ENCODE results near the gene PCDHA4. TPM values are rescaled to one million over a fixed set of nuclear protein-coding genes. Genes with fewer than 3 reads are reported as not detected.
A peak's percentile ranks its signal among the peaks of the same experiment; 100 is the strongest.
"Not testable (repeated sequence)": the region's sequence is repeated elsewhere in the genome, so short reads cannot be mapped to it uniquely, and the experiment has no call there.

The PCDHA4 gene
- total RNA-seq, 1 donor from 2014 or later, result 10.7 TPM

DNA sequence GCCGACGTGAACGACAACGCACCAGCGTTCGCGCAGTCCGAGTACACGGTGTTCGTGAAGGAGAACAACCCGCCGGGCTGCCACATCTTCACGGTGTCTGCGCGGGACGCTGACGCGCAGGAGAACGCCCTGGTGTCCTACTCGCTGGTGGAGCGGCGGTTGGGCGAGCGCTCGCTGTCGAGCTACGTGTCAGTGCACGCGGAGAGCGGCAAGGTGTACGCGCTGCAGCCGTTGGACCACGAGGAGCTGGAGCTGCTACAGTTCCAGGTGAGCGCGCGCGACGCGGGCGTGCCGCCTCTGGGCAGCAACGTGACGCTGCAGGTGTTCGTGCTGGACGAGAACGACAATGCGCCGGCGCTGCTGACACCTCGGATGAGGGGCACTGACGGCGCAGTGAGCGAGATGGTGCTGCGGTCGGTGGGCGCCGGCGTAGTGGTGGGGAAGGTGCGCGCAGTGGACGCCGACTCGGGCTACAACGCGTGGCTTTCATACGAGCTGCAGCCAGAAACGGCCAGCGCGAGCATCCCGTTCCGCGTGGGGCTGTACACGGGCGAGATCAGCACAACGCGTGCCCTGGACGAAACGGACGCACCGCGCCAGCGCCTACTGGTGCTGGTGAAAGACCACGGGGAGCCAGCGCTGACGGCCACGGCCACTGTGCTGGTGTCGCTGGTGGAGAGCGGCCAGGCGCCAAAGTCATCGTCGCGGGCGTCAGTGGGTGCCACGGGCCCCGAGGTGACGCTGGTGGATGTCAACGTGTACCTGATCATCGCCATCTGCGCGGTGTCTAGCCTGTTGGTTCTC, 43.2 kb downstream of the PCDHA4 start:
- DNase-seq (ENCODE audit: extremely low spot score, unreplicated experiment); H3K4me1 Mint-ChIP-seq (ENCODE audit: unreplicated experiment); H3K27me3 Mint-ChIP-seq; H3K4me3 Mint-ChIP-seq; H3K27ac Mint-ChIP-seq: not testable (repeated sequence)
- Mint-ChIP-seq H3K36me3 (peaks cover 18% of the 10 kb centered on the region), H3K9me3 (peaks cover 12% of the 10 kb centered on the region)

DNA sequence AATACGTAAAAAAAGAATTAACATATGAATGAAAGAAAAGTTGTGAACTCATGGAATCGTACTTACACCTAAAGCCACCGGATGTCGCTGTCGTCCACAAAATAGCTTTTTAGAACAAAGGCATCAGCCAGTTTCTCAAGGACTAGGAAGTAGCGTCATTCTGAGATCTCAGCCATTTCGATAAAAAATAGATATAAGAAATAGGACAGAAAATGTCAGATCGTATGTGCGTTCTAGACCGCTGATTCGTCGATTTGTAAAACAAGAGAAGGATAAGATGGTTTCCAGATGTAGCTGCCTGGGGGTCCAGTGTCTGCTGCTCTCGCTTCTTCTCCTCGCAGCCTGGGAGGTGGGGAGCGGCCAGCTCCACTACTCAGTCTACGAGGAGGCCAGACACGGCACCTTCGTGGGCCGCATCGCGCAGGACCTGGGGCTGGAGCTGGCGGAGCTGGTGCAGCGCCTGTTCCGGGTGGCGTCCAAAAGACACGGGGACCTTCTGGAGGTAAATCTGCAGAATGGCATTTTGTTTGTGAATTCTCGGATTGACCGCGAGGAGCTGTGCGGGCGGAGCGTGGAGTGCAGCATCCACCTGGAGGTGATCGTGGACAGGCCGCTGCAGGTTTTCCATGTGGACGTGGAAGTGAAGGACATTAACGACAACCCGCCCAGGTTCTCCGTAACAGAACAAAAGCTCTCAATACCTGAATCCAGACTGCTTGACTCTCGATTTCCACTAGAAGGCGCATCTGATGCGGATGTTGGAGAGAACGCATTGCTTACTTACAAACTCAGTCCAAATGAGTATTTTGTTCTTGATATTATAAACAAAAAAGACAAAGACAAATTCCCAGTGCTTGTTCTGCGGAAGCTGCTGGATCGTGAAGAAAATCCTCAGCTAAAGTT, 49.2 kb downstream of the PCDHA4 start, which contains the start of gene PCDHA10:
TSS of gene PCDHA10 (plus strand) at position 126 of the 903 bp plus-strand sequence. CDS start at position 278, 152 bp downstream.
- no peak for DNase-seq (ENCODE audit: extremely low spot score, unreplicated experiment)
- peak within 1 kb of the TSS; percentile 90 for H3K27ac Mint-ChIP-seq
- H3K36me3 Mint-ChIP-seq, result peaks cover 25% of the 10 kb centered on the region
- TF ChIP-seq, protein P1, sequence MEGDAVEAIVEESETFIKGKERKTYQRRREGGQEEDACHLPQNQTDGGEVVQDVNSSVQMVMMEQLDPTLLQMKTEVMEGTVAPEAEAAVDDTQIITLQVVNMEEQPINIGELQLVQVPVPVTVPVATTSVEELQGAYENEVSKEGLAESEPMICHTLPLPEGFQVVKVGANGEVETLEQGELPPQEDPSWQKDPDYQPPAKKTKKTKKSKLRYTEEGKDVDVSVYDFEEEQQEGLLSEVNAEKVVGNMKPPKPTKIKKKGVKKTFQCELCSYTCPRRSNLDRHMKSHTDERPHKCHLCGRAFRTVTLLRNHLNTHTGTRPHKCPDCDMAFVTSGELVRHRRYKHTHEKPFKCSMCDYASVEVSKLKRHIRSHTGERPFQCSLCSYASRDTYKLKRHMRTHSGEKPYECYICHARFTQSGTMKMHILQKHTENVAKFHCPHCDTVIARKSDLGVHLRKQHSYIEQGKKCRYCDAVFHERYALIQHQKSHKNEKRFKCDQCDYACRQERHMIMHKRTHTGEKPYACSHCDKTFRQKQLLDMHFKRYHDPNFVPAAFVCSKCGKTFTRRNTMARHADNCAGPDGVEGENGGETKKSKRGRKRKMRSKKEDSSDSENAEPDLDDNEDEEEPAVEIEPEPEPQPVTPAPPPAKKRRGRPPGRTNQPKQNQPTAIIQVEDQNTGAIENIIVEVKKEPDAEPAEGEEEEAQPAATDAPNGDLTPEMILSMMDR (conservative IDR thresholded peaks at IDR 0.05), result peak; percentile 69
- no peaks in the 10 kb centered on the region for H3K4me1 Mint-ChIP-seq (ENCODE audit: unreplicated experiment)
- H3K9me3 Mint-ChIP-seq, result peaks cover 13% of the 10 kb centered on the region
- peak within 1 kb of the TSS; percentile 87 for H3K4me3 Mint-ChIP-seq
- H3K27me3 Mint-ChIP-seq, result no peaks in the 10 kb centered on the region

DNA sequence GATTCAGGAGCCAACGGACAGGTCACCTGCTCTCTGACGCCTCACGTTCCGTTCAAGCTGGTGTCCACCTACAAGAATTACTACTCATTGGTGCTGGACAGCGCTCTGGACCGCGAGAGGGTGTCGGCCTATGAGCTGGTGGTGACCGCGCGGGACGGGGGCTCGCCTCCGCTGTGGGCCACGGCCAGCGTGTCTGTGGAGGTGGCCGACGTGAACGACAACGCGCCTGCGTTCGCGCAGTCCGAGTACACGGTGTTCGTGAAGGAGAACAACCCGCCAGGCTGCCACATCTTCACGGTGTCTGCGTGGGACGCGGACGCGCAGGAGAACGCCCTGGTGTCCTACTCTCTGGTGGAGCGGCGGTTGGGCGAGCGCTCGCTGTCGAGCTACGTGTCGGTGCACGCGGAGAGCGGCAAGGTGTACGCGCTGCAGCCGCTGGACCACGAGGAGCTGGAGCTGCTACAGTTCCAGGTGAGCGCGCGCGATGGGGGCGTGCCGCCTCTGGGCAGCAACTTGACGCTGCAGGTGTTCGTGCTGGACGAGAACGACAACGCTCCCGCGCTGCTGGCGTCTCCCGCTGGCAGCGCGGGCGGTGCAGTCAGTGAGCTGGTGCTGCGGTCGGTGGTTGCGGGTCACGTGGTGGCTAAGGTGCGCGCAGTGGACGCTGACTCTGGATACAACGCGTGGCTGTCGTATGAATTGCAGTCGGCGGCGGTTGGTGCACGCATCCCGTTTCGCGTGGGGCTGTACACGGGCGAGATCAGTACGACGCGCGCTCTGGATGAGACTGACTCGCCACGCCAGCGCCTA, 50.5 kb downstream of the PCDHA4 start:
- Mint-ChIP-seq H3K27ac (no peak overlapping the region), H3K36me3 (peaks cover 35% of the 10 kb centered on the region), H3K9me3 (peaks cover 19% of the 10 kb centered on the region), H3K4me1 (ENCODE audit: unreplicated experiment) (no peaks in the 10 kb centered on the region), H3K27me3 (no peaks in the 10 kb centered on the region), H3K4me3 (peak overlapping the region; percentile 87)
- DNase-seq (ENCODE audit: extremely low spot score, unreplicated experiment), result no peak
- TF ChIP-seq, protein P1 (conservative IDR thresholded peaks at IDR 0.05), result no peak

- H3K27ac Mint-ChIP-seq, result no peak overlapping the region
- H3K4me3 Mint-ChIP-seq, result no peak overlapping the region
- TF ChIP-seq, protein P1 (conservative IDR thresholded peaks at IDR 0.05), result no peak
- H3K9me3 Mint-ChIP-seq, result peaks cover 19% of the 10 kb centered on the region
- H3K36me3 Mint-ChIP-seq, result peaks cover 35% of the 10 kb centered on the region
- no peaks in the 10 kb centered on the region for H3K27me3 Mint-ChIP-seq
- no peaks in the 10 kb centered on the region for H3K4me1 Mint-ChIP-seq (ENCODE audit: unreplicated experiment)
- DNase-seq (ENCODE audit: extremely low spot score, unreplicated experiment), result no peak
Measured at GRCh38 chr5:140857987-140858240, 51.0 kb downstream of the PCDHA4 start.

DNA sequence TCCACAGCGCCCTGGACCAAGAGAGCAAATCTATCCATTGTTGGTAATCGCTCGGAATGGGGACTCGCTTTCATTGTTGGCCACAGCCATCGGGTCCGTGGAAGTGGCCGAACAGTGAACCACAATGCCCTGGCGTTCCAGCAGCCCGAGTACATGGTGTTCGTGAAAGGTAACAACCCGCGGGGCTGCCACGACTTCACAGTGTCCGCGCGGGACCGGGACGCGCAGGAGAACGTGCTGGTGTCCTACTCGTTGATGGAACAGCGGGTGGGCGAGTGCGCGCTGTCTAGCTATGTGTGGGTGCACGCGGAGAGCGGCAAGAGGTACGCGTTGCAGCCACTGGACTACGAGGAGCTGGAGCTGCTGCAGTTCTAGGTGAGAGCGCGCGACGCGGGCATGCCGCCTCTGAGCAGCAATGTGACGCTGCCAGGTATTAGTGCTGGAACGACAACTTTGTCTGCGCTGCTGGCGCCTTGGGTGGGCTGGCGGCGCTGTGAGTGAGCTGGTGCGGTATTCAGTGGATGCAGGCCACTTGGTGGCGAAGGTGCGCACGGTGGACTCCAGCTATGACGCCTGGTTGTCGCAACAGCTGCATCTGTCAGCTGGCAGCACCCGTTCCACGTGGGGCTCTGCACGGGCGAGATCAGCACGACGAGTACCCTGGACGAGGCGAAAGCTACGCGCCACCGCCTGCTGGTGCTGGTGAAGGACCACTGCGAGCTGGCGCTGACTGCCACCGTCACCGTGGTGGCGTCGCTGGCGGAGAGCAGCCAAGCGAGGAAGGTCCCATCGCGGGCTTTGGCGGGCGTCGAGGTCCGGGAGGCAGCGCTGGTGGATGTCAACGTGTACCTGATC, 55.8 kb downstream of the PCDHA4 start:
- no peak for DNase-seq (ENCODE audit: extremely low spot score, unreplicated experiment)
- no peaks in the 10 kb centered on the region for H3K27me3 Mint-ChIP-seq
- no peaks in the 10 kb centered on the region for H3K4me1 Mint-ChIP-seq (ENCODE audit: unreplicated experiment)
- TF ChIP-seq, protein P1 (conservative IDR thresholded peaks at IDR 0.05), result no peak
- H3K9me3 Mint-ChIP-seq, result peaks cover 10% of the 10 kb centered on the region
- no peak overlapping the region for H3K4me3 Mint-ChIP-seq
- H3K27ac Mint-ChIP-seq, result no peak overlapping the region
- H3K36me3 Mint-ChIP-seq, result peaks cover 30% of the 10 kb centered on the region

Other genes with a start within 250 kb of the PCDHA4 start
- 32.9 and 36.3 TPM in 2 replicates for gene SRA1, start 249.6 kb upstream of the PCDHA4 start, total RNA-seq (ENCODE audit: low replicate concordance)
- 26.9 and 61.4 TPM in 2 replicates for gene APBB3, start 242.5 kb upstream of the PCDHA4 start, total RNA-seq (ENCODE audit: low replicate concordance)
- gene SLC35A4, start 242.2 kb upstream of the PCDHA4 start, total RNA-seq (ENCODE audit: low replicate concordance), result 82.6 and 85.8 TPM in 2 replicates
- 0.17 TPM in 1 of 2 replicates, not detected in the other for gene CD14, start 173.9 kb upstream of the PCDHA4 start, total RNA-seq (ENCODE audit: low replicate concordance)
- 26.2 and 29.4 TPM in 2 replicates for gene TMCO6, start 167.6 kb upstream of the PCDHA4 start, total RNA-seq (ENCODE audit: low replicate concordance)
- 65.0 and 66.4 TPM in 2 replicates for gene NDUFA2, start 159.4 kb upstream of the PCDHA4 start, total RNA-seq (ENCODE audit: low replicate concordance)
- gene IK, start 159.2 kb upstream of the PCDHA4 start, total RNA-seq (ENCODE audit: low replicate concordance), result 81.9 and 100 TPM in 2 replicates
- gene WDR55, start 142.2 kb upstream of the PCDHA4 start, total RNA-seq (ENCODE audit: low replicate concordance), result 29.4 and 32.4 TPM in 2 replicates
- gene DND1, start 133.5 kb upstream of the PCDHA4 start, total RNA-seq (ENCODE audit: low replicate concordance), result 1.6 and 2.6 TPM in 2 replicates
- gene HARS1, start 115.7 kb upstream of the PCDHA4 start, total RNA-seq (ENCODE audit: low replicate concordance), result 55.3 and 67.7 TPM in 2 replicates
- 35.3 and 39.3 TPM in 2 replicates for gene HARS2, start 115.6 kb upstream of the PCDHA4 start, total RNA-seq (ENCODE audit: low replicate concordance)
- 57.4 and 59.0 TPM in 2 replicates for gene ZMAT2, start 106.6 kb upstream of the PCDHA4 start, total RNA-seq (ENCODE audit: low replicate concordance)
- gene PCDHA1, start 20.9 kb upstream of the PCDHA4 start, total RNA-seq (ENCODE audit: low replicate concordance), result 0.45 TPM in 1 of 2 replicates, not detected in the other
- 1.0 and 3.3 TPM in 2 replicates for gene PCDHA2, start 12.2 kb upstream of the PCDHA4 start, total RNA-seq (ENCODE audit: low replicate concordance)
- gene PCDHA3, start 6.0 kb upstream of the PCDHA4 start, total RNA-seq (ENCODE audit: low replicate concordance), result 0.24 and 2.6 TPM in 2 replicates
- 0.97 and 2.1 TPM in 2 replicates for gene PCDHA5, start 14.5 kb downstream of the PCDHA4 start, total RNA-seq (ENCODE audit: low replicate concordance)
- gene PCDHA6, start 20.9 kb downstream of the PCDHA4 start, total RNA-seq (ENCODE audit: low replicate concordance), result 9.3 and 9.6 TPM in 2 replicates
- 2.5 and 6.9 TPM in 2 replicates for gene PCDHA7, start 27.2 kb downstream of the PCDHA4 start, total RNA-seq (ENCODE audit: low replicate concordance)
- gene PCDHA8, start 34.1 kb downstream of the PCDHA4 start, total RNA-seq (ENCODE audit: low replicate concordance), result 2.9 TPM in 2 replicates
- 1.5 and 2.5 TPM in 2 replicates for gene PCDHA9, start 41.3 kb downstream of the PCDHA4 start, total RNA-seq (ENCODE audit: low replicate concordance)
- 9.9 and 20.3 TPM in 2 replicates for gene PCDHA10, start 48.8 kb downstream of the PCDHA4 start, total RNA-seq (ENCODE audit: low replicate concordance)
- 5.2 and 8.1 TPM in 2 replicates for gene PCDHA11, start 61.9 kb downstream of the PCDHA4 start, total RNA-seq (ENCODE audit: low replicate concordance)
- 10.2 and 27.3 TPM in 2 replicates for gene PCDHA12, start 68.2 kb downstream of the PCDHA4 start, total RNA-seq (ENCODE audit: low replicate concordance)
- 2.6 and 5.1 TPM in 2 replicates for gene PCDHA13, start 75.1 kb downstream of the PCDHA4 start, total RNA-seq (ENCODE audit: low replicate concordance)
- gene PCDHAC1, start 119.2 kb downstream of the PCDHA4 start, total RNA-seq (ENCODE audit: low replicate concordance), result 6.7 and 9.2 TPM in 2 replicates
- gene PCDHAC2, start 159.4 kb downstream of the PCDHA4 start, total RNA-seq (ENCODE audit: low replicate concordance), result 2.7 and 3.5 TPM in 2 replicates
- 0.05 and 0.24 TPM in 2 replicates for gene PCDHB1, start 244.3 kb downstream of the PCDHA4 start, total RNA-seq (ENCODE audit: low replicate concordance)